HTERT RPE-1 (cell line): Measurements from ENCODE around the gene AHSA1.

ENCODE experiments used
- in situ Hi-C: fragments of 300-500 bp; cut with MboI; formaldehyde crosslinking; loops from 4 replicates; pipeline ENCODE4 v1.14.3; 2020; ENCODE audit warnings: low sequenced_read_pairs

Gene AHSA1

GRCh38 chr14:77470224-77470870 is 12.5 kb downstream of the AHSA1 start:
- in situ Hi-C loops = no loop called here

GRCh38 chr14:77473921-77474320 is 16.0 kb downstream of the AHSA1 start:
- in situ Hi-C loops = no loop called here

DNA sequence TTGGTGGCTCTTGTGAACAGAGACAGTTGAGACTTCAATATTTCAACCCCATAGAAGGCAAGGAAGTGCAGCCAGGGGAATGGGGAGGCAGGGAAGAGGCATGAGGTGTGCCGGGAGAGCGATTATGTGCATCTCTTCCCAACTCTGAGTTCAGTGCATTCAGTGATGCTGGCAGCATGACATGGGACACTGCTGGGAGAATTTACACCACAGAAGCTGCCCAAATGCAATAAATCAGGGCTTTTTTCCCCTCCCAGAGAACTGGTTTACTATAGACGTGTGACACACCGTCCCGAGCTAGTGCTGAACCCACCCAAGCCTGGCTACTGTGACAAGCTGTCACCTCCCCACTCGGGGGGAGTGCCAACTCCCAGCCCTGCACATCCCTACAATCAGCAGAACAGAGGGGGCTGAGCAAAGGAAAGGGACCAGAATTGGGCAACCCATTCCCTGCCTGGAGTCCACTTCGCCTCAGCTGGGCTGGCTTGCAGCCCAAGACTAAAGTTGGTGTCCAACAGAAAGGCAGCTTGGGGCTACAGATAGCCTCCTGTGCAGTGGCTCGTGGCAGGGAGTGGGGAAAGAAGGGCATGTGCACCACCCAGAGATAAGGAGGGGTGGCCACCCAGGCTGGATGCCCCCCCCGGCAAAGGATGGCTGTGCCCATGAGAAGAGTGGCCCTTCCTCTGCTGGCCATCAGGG is 16.7 kb downstream of the AHSA1 start:
- in situ Hi-C loops = no loop called here

GRCh38 chr14:77475432-77476115 is 17.7 kb downstream of the AHSA1 start:
- in situ Hi-C loops = no loop called here

DNA sequence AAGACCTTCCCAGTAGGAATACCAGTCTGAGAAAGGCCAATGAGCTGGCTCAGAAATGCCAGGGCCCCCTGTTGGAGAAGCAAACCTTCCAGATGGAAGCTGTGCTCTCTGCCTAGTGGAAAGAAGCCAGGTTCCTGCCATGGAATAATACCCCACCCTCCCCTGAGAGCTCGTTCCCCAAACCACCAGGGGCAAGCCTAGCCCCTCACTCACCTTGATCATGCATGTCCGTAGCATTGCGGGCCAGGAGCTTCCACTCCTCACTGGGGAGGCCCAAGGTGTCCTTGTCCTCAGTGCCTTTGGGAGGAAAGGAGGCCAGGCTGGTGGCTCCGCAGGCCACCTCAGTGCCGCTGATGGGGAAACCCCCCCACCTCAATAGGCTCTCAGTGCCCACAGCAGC is 20.1 kb downstream of the AHSA1 start:
- in situ Hi-C loops = no loop called here

- in situ Hi-C loops = no loop called here
Measured at GRCh38 chr14:77478796-77479195, 20.9 kb downstream of the AHSA1 start.

DNA sequence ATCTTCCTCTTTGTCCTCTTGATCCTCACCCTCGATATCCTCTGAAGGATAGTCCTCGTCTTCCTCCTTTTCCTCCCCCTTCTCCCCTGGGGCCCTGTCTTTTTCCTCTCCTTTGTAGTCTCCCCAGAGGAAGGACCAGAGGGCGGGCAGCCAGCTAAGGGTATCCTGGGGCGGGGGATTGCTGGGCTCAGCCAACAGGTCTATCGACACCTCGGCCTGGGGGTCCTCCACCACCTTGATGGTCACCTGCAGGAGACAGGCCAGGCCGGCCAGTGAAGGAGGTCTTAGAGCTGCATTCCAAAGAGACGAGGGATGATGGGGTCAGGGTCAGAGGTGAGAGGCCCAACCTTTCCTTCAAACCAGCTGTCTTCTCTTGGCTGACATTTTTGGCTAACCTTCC is 24.5 kb downstream of the AHSA1 start:
- in situ Hi-C loops = no loop called here

GRCh38 chr14:77485256-77485655 is 27.4 kb downstream of the AHSA1 start:
- in situ Hi-C loops = no loop called here

DNA sequence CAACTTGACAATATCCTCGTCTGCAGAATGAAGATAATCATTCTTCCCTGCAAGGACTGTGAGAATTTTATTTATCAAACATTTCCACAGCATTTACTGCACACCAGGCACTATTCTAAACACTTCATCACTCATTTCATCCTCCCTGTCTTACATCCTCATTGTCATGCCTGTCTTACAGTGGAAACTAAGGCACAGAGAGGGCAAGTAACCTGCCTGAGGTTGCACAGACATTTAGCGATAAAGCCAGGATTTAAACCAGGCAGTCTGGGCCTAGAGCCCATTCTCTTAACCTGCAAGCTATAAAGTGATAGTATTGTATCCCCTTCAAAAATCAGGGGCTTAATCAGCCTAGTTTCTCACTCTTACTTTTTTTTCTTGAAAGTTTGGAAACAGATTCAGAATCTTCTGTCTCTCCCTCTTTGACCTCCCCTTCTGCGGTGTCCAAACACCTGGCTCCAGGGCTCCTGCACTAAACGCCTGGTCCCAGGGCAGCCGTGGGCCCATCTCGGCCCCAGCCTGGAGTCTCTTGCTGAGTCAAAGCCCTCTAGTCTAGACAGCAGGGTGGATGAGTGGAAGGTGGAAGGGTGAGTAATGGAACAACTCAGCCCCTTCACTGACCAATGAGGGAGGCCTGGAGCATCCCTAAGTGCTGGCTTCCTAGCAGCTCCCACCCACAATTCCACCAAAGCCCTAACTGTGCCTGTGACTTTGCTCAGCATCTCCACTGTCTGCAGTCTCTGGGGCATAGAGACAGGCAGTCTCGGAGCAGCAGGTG is 28.2 kb downstream of the AHSA1 start:
- in situ Hi-C loops = no loop called here

DNA sequence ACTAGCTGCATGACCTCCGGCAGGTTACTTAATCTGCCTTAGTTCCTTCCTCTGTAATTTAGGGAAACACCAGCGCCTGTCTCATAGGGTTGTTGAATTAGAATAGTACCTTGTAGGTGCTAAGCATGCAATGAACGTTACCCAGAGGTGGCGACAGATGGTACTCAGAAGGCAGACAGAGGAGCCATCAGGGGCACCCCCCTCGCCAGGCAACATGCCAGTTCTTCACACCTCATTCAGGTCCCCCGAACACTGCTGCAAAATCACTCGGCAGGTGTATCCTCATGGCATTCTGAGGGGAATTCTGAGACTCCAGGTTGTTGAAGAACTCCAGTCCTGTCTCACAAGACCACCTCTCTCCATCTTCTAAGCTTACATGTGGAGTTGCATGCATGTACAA is 30.7 kb downstream of the AHSA1 start:
- in situ Hi-C loops = no loop called here

- in situ Hi-C loops = no loop called here
Measured at GRCh38 chr14:77489041-77489440, 31.1 kb downstream of the AHSA1 start.

DNA sequence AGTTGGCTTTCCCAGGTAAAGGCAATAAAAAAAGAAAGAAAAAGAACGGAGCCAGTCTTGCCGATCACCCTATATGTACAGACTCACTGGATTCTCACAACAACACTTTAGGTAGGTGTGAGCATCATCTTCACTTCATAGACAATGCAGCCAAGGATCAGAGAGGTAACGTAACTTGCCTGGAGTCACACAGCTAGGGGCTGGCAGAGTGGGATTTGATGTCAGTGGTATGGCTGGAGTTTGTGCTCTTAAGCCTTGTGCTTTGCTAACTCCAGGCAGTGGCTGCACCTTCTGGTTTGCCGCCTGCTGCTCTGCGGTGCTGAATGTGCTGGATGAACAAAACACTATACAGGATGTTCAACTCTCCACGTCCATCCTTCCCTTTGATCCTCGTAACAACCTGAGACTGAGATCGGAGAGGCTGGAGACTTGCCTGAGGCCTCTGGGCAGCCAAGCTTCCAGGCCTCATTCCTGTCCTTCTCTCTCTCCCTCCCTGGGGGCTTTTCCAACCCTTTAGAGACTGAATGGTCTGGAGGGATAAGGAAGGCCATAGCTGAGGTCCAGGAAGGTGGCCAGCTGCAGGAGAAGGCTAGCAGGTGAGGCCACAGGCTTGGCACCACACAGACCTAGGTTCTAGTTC is 32.6 kb downstream of the AHSA1 start:
- in situ Hi-C loops = no loop called here

DNA sequence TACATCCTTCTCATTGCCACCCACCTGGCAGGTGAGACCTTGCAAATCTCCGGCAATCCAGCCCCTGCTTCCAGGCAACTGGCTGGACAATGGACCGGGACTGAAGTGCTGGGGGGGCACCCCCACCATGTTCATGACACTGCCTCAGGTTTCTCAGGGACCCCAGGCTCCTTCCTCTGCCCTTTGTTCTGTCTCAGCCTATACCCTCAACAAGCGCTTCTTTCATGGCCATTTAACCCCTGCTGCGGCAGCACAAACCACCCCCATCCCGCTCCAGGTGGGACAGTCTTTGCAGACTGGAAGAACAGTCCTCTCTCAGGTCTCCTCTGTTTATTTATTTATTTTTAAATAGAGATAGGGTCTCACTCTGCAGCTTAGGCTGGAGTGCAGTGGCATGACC is 33.2 kb downstream of the AHSA1 start:
- in situ Hi-C loops = no loop called here

DNA sequence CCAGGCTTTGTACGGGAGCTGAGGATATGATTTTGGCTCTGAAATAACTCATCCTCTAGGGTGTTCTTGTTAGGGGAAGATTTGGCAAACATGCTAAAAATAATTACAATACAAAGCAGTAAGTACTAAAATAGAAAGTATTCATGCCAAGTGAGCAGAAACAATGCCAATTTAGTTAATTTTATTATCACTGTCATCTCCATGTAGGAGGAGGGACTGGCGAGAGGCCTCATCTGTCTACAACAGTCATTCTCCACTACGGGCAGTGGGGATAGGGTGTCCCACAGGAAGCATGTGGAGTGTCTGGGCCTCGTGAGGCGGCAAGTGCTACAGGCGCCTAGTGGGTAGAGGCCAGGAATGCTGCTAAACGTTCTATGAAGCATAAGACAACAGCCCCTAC is 37.4 kb downstream of the AHSA1 start:
- in situ Hi-C loops = no loop called here

DNA sequence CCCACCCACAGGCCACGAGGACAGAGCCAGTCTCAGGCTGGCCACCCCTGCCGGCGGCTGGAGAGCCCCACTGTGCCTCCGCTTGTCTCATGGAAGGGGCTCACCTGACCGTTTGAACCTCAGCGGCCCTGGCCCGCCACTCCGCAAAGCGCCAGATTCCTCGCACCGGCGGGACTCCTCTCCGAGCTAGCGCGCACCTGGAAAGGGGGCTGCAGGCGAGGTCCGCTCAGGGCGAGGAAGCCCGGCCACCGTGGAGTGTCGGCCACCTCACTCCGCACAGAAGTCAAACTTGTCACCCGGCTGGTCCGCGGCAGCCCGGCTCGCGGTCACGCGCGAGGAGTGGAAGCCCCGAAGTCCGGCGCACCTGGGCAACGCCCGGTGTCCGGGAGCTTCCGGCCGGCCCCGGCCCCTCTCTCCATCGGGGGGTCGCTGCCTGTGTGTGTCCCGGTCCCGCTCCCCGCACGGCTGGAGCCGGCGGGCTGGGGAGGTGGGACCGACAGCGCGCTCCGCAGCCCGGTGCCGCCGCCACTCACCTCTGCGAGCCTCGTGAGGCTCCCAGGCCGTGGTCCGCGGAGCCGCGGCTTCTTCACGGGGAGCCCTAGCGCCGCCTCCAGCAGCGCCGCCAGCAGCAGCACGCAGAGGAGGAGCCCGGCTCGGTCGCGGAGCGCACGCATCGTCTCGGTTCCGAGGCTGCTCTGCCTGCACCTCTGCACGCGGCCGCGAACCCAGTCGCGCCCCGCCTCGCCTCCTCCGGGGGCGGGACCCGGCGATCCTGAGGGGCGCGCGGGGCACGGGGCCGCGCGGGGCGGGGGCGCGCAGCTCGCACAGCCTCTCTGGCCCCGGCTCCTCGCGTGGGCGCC is 40.5 kb downstream of the AHSA1 start, which contains the start of gene ISM2:
Gene ISM2, minus strand, starts transcription at position 697 of the 860 bp plus-strand sequence. Its CDS starts 23 bp downstream, at position 674.
- in situ Hi-C loops = no loop called here

- in situ Hi-C loops = no loop called here
Measured at GRCh38 chr14:77498984-77499527, 41.2 kb downstream of the AHSA1 start.

GRCh38 chr14:77502109-77502782 is 44.4 kb downstream of the AHSA1 start:
- in situ Hi-C loops = no loop called here

DNA sequence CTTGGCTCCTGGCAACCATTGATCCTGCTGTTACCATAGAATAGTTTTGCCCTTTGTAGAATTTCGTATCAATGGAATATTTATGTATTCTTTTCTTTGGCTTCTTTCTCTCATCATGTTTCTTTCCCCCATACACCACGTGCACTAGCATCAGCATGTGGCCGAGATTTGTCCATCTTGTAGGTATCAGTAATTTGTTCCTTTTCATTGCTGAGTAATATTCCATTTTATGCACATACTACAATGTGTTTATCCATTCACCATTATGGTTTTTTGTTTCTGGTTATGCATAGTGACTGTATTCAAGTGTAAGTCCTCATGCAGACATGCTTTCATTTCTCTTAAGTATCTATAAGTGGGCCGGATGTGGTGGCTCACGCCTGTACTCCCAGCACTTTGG is 45.2 kb downstream of the AHSA1 start:
- in situ Hi-C loops = no loop called here

GRCh38 chr14:77505031-77505430 is 47.1 kb downstream of the AHSA1 start:
- in situ Hi-C loops = no loop called here
